ENCODE measurements around the gene TWSG1. TPM values are rescaled to one million over a fixed set of nuclear protein-coding genes. Genes with fewer than 3 reads are reported as not detected.

TWSG1 gene
- total RNA-seq, 5 donors from 2014 or later (not counting 1 experiment from before 2014, with no cell fraction given) = 1.8 to 6.2 (median 4.4) TPM

- Mint-ChIP-seq H3K36me3 (peaks cover 7% of the 10 kb centered on the region), H3K4me3 (peak overlapping the region; percentile 49 to 66 (median 54)), H3K9me3 (no peaks in the 10 kb centered on the region), H3K4me1 (peaks cover 5 to 12% (median 5%) of the 10 kb centered on the region in 3 donors), H3K27ac (no peak overlapping the region), H3K27me3 (peaks cover 0 to 9% of the 10 kb centered on the region in 2 donors)
- H3K4me1 ChIP-seq (ENCODE audit: control insufficient read depth in 1 of 2, extremely low read depth in 1 of 2, insufficient read depth in 2 of 2, low read length in 2 of 2) = peaks cover 0 to 8% of the 10 kb centered on the region in 2 experiments
- peaks cover 0 to 16% of the 10 kb centered on the region in 2 experiments for H3K27me3 ChIP-seq (replicated peaks in 1 of 2; ENCODE audit: control insufficient read depth in 2 of 2, extremely low read depth in 1 of 2, insufficient read depth in 2 of 2, low read length in 1 of 2)
- no peak overlapping the region for H3K27ac ChIP-seq (ENCODE audit: low read length)
- ATAC-seq (replicated peaks in 1 of 4) (no peak), DNase-seq (peak in 1 of 35 experiments; percentile 1)
- peak overlapping the region; percentile 29 to 58 for H3K4me3 ChIP-seq (ENCODE audit: control insufficient read depth in 1 of 2, extremely low read depth in 1 of 2, low read length in 1 of 2)
- 81% methylated on average over 16 of the region's 24 CpGs for WGBS (ENCODE audit: insufficient coverage)
- H3K9me3 ChIP-seq = no peaks in the 10 kb centered on the region
- ChIA-PET CTCF (no interaction called here), POLR2A (interaction anchor here in 1 of 2 donors (0.5 kb wide), 1 partner anchor 240 kb away, joined by 3 read pairs; no protein-coding TSS in a partner anchor)
- H3K36me3 ChIP-seq (ENCODE audit: control insufficient read depth in 2 of 2, extremely low read depth in 1 of 2, insufficient read depth in 1 of 2, low read length in 1 of 2) = no peaks in the 10 kb centered on the region
These were observed 69.4 kb downstream of the TWSG1 start for GRCh38 chr18:9403795-9404564.

DNA sequence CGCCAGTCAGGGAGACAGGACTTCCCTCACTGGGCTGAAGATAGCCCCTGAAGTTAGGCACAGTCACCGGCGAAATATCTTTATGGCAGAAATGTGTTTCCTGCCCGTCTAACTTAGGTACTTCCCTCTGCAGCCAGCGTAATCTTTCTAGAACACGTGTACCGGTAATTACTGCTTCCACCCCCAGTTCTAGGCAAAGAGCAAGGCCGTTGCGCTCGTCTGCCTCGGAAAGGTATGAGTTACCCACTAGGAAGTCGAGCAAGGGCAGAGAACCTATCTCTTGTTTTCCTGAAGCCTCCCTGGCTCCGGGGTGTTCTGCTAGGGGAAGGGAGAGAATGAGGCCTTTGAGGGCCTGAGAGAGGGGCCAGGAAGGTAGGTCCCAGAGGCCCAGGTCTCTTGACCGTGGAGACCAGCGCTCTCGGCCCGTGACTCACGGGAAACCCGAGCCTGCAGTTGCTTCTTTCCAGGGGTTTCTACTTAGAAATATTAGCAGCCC is 70.0 kb downstream of the TWSG1 start:
- ChIA-PET POLR2A (no interaction called here), CTCF (interaction anchor here in 1 of 2 donors (0.7 kb wide), 1 partner anchor 223 kb away, joined by 4 read pairs; no protein-coding TSS in a partner anchor)
- Histone ChIP-seq H3K9me3 (no peaks in the 10 kb centered on the region), H3K27ac (ENCODE audit: low read length) (no peak overlapping the region), H3K27me3 (replicated peaks in 1 of 2; ENCODE audit: control insufficient read depth in 2 of 2, extremely low read depth in 1 of 2, insufficient read depth in 2 of 2, low read length in 1 of 2) (peaks cover 0 to 16% of the 10 kb centered on the region in 2 experiments), H3K4me1 (ENCODE audit: control insufficient read depth in 1 of 2, extremely low read depth in 1 of 2, insufficient read depth in 2 of 2, low read length in 2 of 2) (peaks cover 0 to 8% of the 10 kb centered on the region in 2 experiments), H3K36me3 (ENCODE audit: control insufficient read depth in 2 of 2, extremely low read depth in 1 of 2, insufficient read depth in 1 of 2, low read length in 1 of 2) (no peaks in the 10 kb centered on the region), H3K4me3 (ENCODE audit: control insufficient read depth in 1 of 2, extremely low read depth in 1 of 2, low read length in 1 of 2) (peak overlapping the region; percentile 29 to 58)
- DNase-seq = peak in 20 of 35 experiments; percentile 2 to 30 (median 12)
- Mint-ChIP-seq H3K36me3 (peaks cover 4% of the 10 kb centered on the region), H3K4me3 (peak overlapping the region; percentile 49 to 66 (median 54)), H3K4me1 (peaks cover 5 to 12% (median 5%) of the 10 kb centered on the region in 3 donors), H3K27me3 (peaks cover 0 to 9% of the 10 kb centered on the region in 2 donors), H3K9me3 (no peaks in the 10 kb centered on the region), H3K27ac (no peak overlapping the region)
- peak; percentile 46 to 85 (median 67) for ATAC-seq (replicated peaks in 1 of 4)
- WGBS (ENCODE audit: insufficient coverage) = 11% methylated on average over 9 of the region's 19 CpGs

- Mint-ChIP-seq H3K27ac (no peak overlapping the region), H3K4me3 (peak overlapping the region in 1 of 3 donors; percentile 66), H3K9me3 (no peaks in the 10 kb centered on the region), H3K36me3 (peaks cover 4% of the 10 kb centered on the region), H3K27me3 (peaks cover 0 to 9% of the 10 kb centered on the region in 2 donors), H3K4me1 (peaks cover 5 to 12% (median 5%) of the 10 kb centered on the region in 3 donors)
- peaks cover 0 to 8% of the 10 kb centered on the region in 2 experiments for H3K4me1 ChIP-seq (ENCODE audit: control insufficient read depth in 1 of 2, extremely low read depth in 1 of 2, insufficient read depth in 2 of 2, low read length in 2 of 2)
- CTCF ChIA-PET = interaction anchor here in 1 of 2 donors (0.7 kb wide), 1 partner anchor 223 kb away, joined by 4 read pairs; no protein-coding TSS in a partner anchor
- DNase-seq (no peak), ATAC-seq (replicated peaks in 1 of 4) (no peak)
- H3K9me3 ChIP-seq = no peaks in the 10 kb centered on the region
- peaks cover 0 to 16% of the 10 kb centered on the region in 2 experiments for H3K27me3 ChIP-seq (replicated peaks in 1 of 2; ENCODE audit: control insufficient read depth in 2 of 2, extremely low read depth in 1 of 2, insufficient read depth in 2 of 2, low read length in 1 of 2)
- no peak overlapping the region for H3K27ac ChIP-seq (ENCODE audit: low read length)
- POLR2A ChIA-PET = no interaction called here
- H3K4me3 ChIP-seq (ENCODE audit: control insufficient read depth in 1 of 2, extremely low read depth in 1 of 2, low read length in 1 of 2) = no peak overlapping the region
- WGBS (ENCODE audit: insufficient coverage) = 69% methylated on average over 3 of the region's 7 CpGs
- no peaks in the 10 kb centered on the region for H3K36me3 ChIP-seq (ENCODE audit: control insufficient read depth in 2 of 2, extremely low read depth in 1 of 2, insufficient read depth in 1 of 2, low read length in 1 of 2)
These were observed 70.6 kb downstream of the TWSG1 start for GRCh38 chr18:9405130-9405529.

GRCh38 chr18:9405977-9406376 is 71.4 kb downstream of the TWSG1 start:
- WGBS (ENCODE audit: insufficient coverage) = 93% methylated on average over 5 of the region's 6 CpGs
- no peak overlapping the region for H3K27ac ChIP-seq (ENCODE audit: low read length)
- H3K9me3 ChIP-seq = no peaks in the 10 kb centered on the region
- ATAC-seq (replicated peaks in 1 of 4) (no peak), DNase-seq (no peak)
- peaks cover 4% of the 10 kb centered on the region for H3K36me3 Mint-ChIP-seq
- no peaks in the 10 kb centered on the region for H3K9me3 Mint-ChIP-seq
- CTCF ChIA-PET = no interaction called here
- peaks cover 0 to 14% of the 10 kb centered on the region in 2 donors for H3K27me3 Mint-ChIP-seq
- H3K27me3 ChIP-seq (replicated peaks in 1 of 2; ENCODE audit: control insufficient read depth in 2 of 2, extremely low read depth in 1 of 2, insufficient read depth in 2 of 2, low read length in 1 of 2) = peaks cover 0 to 16% of the 10 kb centered on the region in 2 experiments
- no peak overlapping the region for H3K4me3 ChIP-seq (ENCODE audit: control insufficient read depth in 1 of 2, extremely low read depth in 1 of 2, low read length in 1 of 2)
- H3K27ac Mint-ChIP-seq = no peak overlapping the region
- POLR2A ChIA-PET = no interaction called here
- no peaks in the 10 kb centered on the region for H3K36me3 ChIP-seq (ENCODE audit: control insufficient read depth in 2 of 2, extremely low read depth in 1 of 2, insufficient read depth in 1 of 2, low read length in 1 of 2)
- H3K4me3 Mint-ChIP-seq = peak overlapping the region in 1 of 3 donors; percentile 6
- peaks cover 5 to 12% (median 5%) of the 10 kb centered on the region in 3 donors for H3K4me1 Mint-ChIP-seq
- peaks cover 0 to 8% of the 10 kb centered on the region in 2 experiments for H3K4me1 ChIP-seq (ENCODE audit: control insufficient read depth in 1 of 2, extremely low read depth in 1 of 2, insufficient read depth in 2 of 2, low read length in 2 of 2)

DNA sequence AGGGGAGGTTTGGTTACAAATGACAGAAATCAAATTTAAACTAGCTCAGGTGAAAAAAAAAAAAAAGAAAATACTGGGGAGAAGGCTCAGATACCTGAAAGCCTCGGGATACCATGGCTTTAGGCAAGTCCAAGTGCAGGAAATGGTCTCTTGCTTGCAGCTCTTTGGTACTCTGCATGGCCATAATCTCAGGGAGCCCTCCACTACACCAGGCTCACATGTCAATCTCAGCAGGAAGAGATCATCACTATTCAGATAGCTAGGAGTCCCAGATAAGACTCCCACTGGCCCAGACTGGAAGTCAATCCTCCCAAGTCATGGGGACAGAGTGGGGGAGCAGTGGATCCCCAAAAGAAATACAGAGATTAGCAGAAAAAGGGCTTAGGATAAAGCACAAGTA is 75.9 kb downstream of the TWSG1 start:
- Histone ChIP-seq H3K9me3 (no peaks in the 10 kb centered on the region), H3K4me3 (ENCODE audit: control insufficient read depth in 1 of 2, extremely low read depth in 1 of 2, low read length in 1 of 2) (no peak overlapping the region), H3K27me3 (replicated peaks in 1 of 2; ENCODE audit: control insufficient read depth in 2 of 2, extremely low read depth in 1 of 2, insufficient read depth in 2 of 2, low read length in 1 of 2) (peaks cover 0 to 6% of the 10 kb centered on the region in 2 experiments), H3K36me3 (ENCODE audit: control insufficient read depth in 2 of 2, extremely low read depth in 1 of 2, insufficient read depth in 1 of 2, low read length in 1 of 2) (no peaks in the 10 kb centered on the region), H3K4me1 (ENCODE audit: control insufficient read depth in 1 of 2, extremely low read depth in 1 of 2, insufficient read depth in 2 of 2, low read length in 2 of 2) (no peaks in the 10 kb centered on the region), H3K27ac (ENCODE audit: low read length) (no peak overlapping the region)
- no peak for DNase-seq
- Mint-ChIP-seq H3K27ac (no peak overlapping the region), H3K4me1 (no peaks in the 10 kb centered on the region), H3K9me3 (no peaks in the 10 kb centered on the region), H3K36me3 (no peaks in the 10 kb centered on the region), H3K27me3 (peaks cover 0 to 17% of the 10 kb centered on the region in 2 donors), H3K4me3 (no peak overlapping the region)
- ChIA-PET CTCF (interaction anchor here in 1 of 2 donors (0.6 kb wide), 1 partner anchor 412 kb away, joined by 3 read pairs; no protein-coding TSS in a partner anchor), POLR2A (interaction anchor here in 1 of 2 donors (0.6 kb wide), 2 partner anchors 81 to 301 kb away, joined by 3 to 5 read pairs; no protein-coding TSS in a partner anchor)
- 33% methylated on average over 1 of the region's 1 CpG for WGBS (ENCODE audit: insufficient coverage)
- no peak for ATAC-seq (replicated peaks in 1 of 4)

GRCh38 chr18:9413576-9413975 is 79.0 kb downstream of the TWSG1 start:
- Mint-ChIP-seq H3K27ac (no peak overlapping the region), H3K9me3 (no peaks in the 10 kb centered on the region), H3K36me3 (no peaks in the 10 kb centered on the region), H3K4me1 (no peaks in the 10 kb centered on the region), H3K27me3 (peaks cover 0 to 9% of the 10 kb centered on the region in 2 donors), H3K4me3 (no peak overlapping the region)
- Histone ChIP-seq H3K4me1 (ENCODE audit: control insufficient read depth in 1 of 2, extremely low read depth in 1 of 2, insufficient read depth in 2 of 2, low read length in 2 of 2) (no peaks in the 10 kb centered on the region), H3K4me3 (ENCODE audit: control insufficient read depth in 1 of 2, extremely low read depth in 1 of 2, low read length in 1 of 2) (no peak overlapping the region), H3K27ac (ENCODE audit: low read length) (no peak overlapping the region), H3K36me3 (ENCODE audit: control insufficient read depth in 2 of 2, extremely low read depth in 1 of 2, insufficient read depth in 1 of 2, low read length in 1 of 2) (no peaks in the 10 kb centered on the region), H3K27me3 (replicated peaks in 1 of 2; ENCODE audit: control insufficient read depth in 2 of 2, extremely low read depth in 1 of 2, insufficient read depth in 2 of 2, low read length in 1 of 2) (peaks cover 0 to 4% of the 10 kb centered on the region in 2 experiments), H3K9me3 (no peaks in the 10 kb centered on the region)
- ChIA-PET POLR2A (no interaction called here), CTCF (no interaction called here)
- WGBS (ENCODE audit: insufficient coverage) = 50% methylated on average over 1 of the region's 1 CpG
- DNase-seq (no peak), ATAC-seq (replicated peaks in 1 of 4) (no peak)
